ENCODE measurements around the gene CFAP46.

DNA sequence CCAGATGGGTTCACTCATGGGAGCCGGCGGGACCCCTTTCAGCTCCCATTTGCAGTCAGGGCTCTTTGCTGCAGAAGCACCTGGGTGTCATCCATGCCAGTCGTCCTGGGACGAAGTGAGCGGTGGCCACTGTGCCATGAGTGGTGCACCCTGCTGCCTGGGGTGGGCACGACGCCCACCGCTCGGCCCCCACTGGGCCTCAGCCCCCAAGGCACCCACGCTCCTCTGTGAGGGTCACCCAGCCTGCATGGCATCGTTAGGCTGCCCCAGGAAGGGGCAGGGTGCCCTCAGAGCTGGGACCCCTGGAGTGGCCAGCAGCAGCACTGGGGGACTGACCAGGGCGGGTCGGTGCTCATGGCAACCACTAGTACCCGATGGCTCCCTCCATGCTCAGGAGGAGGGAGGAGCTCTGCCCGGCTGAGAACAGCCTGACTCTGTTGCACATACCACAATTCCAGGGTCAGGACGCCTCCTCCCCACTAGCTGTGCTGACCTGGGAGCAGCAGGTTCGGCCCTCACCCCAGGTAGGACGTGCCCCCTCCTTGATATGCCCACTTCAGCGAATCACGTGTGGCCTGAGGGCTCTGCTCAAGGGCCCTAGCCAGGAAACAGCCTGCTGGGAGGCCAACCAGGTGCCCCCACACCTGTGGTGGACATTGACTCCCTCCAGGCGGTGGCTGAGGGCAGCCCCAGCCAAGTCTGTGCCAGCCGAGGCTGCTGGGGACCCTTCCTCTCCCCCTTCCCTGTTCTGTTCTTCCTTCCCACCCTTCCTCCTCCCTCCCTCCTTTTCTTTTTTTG, 28.5 kb upstream of the CFAP46 start:
- TF ChIP-seq, protein P1, sequence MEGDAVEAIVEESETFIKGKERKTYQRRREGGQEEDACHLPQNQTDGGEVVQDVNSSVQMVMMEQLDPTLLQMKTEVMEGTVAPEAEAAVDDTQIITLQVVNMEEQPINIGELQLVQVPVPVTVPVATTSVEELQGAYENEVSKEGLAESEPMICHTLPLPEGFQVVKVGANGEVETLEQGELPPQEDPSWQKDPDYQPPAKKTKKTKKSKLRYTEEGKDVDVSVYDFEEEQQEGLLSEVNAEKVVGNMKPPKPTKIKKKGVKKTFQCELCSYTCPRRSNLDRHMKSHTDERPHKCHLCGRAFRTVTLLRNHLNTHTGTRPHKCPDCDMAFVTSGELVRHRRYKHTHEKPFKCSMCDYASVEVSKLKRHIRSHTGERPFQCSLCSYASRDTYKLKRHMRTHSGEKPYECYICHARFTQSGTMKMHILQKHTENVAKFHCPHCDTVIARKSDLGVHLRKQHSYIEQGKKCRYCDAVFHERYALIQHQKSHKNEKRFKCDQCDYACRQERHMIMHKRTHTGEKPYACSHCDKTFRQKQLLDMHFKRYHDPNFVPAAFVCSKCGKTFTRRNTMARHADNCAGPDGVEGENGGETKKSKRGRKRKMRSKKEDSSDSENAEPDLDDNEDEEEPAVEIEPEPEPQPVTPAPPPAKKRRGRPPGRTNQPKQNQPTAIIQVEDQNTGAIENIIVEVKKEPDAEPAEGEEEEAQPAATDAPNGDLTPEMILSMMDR (conservative IDR thresholded peaks at IDR 0.05 in 1 of 2, IDR thresholded peaks at IDR 0.05 in 1 of 2; ENCODE audit: extremely low read depth in 1 of 2, insufficient read depth in 1 of 2, low read depth in 1 of 2, low read length in 2 of 2) = no peak
- TF ChIP-seq EZH2 (IDR thresholded peaks at IDR 0.05; ENCODE audit: borderline replicate concordance, low read length) = no peak
